GM20431 (cell line): ENCODE data around the gene S100A6.
"Not testable (repeated sequence)": the region's sequence is repeated elsewhere in the genome, so short reads cannot be mapped to it uniquely, and the experiment has no call there.

ENCODE experiments used
- in situ Hi-C: fragments of 300-500 bp; cut with MseI, MboI; formaldehyde crosslinking; loops from one replicate; pipeline ENCODE4 v1.15.0; 2020; ENCODE audit warnings: low sequenced_read_pairs; ENCODE audit not compliant: unreplicated experiment

S100A6 gene

DNA sequence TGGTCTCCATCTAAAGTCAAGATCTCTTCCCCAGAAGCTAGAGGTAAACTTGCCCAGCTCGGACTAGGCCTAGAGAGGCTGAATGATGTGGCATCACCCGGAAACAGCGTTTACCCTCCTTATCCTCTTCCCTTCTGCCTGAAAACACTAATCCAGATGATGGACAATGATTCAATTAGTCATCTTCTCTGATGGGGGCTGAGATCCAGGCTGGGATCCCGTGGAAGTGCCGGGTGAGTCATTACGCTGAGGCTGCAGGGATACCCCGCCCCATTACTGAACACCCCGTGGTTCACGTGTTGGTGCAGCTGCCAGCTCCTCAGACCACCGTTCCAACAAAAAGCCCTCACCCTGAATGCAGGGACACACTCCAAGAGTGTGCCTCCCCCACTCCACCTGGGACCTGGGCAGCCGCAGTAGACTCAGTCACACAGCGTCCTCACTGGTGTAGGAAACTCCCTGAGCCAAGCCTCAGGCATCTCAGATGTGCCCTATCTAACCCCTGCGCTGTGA, 2.0 kb downstream of the S100A6 start:
- in situ Hi-C loops, result no loop called here

DNA sequence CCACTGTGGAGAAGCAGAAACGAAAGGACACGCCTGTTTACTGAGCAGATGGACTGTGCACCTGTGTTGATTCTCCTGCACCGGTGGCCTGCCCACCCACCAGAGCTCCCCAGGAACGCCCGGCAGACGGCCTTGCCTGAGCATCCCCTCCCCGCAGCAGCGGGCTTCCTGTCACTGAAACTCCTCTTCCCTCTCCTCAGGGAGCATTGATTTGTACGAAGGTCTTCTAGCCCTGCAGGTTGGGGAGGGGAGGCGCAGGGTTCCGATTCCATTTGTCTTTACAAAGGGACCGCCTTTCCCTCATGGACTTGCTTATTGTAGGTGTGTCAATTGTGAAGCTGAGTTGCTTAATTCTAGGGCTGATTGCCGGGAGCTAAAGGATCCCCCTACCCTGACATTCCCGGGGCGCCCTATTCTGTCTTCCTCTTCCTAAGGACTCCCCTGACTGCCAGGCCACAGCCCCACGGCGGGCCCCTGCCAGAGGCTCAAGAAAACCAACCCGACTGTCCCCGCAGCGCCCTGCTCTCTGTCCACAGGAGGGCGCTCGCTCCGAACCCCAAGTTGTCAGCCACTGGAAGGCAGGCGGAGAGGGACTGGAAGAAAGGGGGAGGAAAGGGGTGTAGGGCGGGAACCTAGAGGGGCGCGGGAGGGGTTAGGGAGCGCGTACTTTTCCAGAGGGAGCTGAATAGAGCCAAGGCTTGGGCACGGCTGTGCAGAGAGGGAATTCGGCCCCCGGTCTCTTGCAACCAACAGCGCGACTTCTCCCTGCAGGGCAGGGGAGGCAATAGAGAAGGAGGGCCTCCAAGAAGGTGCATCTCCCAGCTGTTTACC, 2.8 kb downstream of the S100A6 start:
- in situ Hi-C loops, result no loop called here

DNA sequence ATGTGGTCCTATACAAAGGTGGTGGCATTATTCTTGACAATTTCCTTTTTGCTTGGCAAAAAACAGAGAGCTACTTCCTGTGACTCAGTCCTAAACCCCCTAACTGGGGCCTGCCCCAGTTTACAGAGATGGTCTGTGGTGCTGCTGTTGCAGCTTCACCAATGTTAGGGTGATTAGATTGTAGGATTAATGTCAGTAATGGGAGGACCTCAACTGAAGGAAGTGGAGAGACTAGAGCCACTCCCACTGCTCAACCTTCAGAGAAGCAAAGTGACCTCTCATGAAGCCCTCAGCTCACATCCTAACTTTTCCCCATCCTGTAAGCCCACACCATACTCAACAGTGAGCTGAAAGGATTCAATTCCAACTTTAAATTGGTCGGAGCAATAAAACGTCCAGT, 3.6 kb downstream of the S100A6 start:
- in situ Hi-C loops, result no loop called here

DNA sequence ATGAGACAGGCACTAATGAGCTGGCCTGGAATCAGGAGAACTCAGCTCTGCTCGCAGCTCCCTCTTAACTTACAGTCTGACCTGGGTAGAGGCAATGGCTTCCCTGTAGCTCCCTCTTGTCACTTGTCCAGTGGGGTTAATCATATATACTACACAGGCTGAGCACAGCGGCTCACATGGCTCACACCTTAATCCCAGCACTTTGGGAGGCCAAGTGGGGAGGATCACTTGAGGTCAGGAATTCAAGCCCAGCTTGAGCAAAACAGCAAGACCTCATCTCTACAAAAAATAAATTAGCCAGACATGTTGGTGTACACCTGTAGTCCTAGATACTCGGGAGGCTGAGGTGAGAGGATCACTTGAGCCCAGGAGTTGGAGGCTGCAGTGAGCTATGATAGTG, 4.2 kb downstream of the S100A6 start:
- in situ Hi-C loops, result no loop called here

DNA sequence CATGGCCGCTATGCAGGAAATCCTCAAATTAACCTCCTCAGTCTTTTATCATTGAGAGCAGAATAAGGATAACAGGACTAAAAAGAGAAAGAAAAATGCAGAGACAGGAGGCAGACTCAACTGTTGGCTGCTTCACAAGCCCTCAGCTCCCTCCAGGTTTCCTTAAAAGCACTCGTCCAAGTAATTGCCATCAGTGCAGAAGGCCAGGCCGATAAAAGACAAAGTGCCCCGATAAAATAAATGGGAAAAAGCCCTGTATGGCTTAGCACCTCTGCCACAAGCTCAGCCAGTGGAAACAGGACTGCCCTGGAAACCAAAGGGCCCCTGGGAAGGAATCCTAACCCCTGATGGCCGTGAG, 8.1 kb downstream of the S100A6 start:
- in situ Hi-C loops, result no loop called here

DNA sequence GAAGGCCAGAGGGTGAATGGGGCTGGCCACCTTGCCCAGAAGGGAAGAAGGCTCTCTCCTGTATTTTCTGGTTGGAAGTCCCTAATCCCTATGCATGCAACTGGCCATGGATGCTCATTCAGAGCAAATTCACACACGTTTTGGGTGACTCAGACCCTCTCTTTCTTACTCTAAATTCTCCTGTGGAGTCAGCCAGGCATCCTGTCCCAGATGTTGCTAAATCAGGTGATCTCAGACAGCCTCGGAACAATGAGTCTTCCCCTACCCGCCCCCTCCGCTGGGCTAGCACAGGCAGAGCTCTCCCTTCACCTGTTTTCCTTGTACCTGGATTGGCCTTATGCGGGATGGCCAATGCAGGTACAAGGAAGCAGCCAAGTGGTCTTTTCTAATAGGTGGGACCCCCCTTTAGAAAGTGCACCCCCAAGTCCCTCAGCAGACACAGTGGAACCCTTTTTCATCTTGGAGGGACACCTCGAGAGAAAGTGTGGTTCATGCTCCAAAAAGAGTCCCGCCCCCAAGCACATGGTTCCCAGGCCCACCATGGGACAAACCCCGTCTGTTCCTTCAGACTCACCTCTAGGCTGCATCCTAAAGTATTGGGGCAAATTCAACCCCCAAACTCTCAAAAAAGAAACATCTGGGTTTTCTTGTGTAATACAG, 8.6 kb downstream of the S100A6 start:
- in situ Hi-C loops, result no loop called here

DNA sequence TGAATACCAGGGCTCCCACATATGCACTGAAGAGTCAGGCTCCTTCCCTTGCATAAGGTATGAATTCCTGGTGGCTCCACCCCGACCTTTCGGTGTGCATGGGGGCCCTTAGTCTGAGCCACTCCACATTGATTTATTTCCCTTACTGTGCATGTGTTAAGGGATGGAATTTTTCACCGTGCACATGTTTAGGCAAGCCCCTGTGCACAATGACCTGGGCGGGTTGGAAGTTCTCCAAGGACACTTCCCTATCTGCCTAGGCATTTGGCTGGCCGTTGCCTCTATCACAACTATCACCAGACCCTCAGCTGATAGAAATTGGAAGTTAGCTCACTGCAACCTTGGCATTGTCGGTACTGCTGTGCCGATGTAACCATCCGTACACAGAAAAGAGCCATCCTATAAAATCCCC, 9.7 kb downstream of the S100A6 start:
- in situ Hi-C loops, result no loop called here

DNA sequence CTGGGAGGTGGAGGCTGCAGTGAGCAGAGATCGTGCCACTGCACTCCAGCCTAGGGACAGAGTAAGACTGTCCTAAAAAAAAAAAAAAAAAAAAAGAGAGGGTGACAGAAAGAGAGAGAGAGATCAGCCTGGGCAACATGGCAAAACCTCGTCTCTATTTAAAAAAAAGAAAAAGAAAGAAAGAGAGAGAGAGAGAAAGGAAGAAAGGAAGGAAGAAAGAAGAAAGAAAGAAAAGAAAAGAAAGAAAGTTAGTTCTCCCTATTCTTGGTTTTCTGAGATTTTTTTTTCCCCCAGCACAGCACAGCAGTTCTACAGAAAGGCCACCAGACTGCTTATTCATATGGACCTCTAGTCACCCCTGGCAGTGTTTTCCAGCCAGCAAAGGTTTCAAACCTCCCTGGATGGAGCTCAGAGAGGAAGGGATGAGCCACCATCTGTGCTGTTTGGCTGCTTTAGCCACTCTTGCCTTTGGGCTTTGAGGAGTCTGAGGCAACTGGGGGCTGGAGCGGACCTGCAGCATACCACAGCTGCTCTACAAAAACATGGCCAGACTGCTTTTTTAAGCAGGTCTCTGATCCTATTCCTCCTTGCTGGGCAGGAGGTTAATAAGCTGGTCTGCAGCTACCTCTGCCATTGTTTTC, 10.6 kb downstream of the S100A6 start:
- in situ Hi-C loops, result no loop called here

DNA sequence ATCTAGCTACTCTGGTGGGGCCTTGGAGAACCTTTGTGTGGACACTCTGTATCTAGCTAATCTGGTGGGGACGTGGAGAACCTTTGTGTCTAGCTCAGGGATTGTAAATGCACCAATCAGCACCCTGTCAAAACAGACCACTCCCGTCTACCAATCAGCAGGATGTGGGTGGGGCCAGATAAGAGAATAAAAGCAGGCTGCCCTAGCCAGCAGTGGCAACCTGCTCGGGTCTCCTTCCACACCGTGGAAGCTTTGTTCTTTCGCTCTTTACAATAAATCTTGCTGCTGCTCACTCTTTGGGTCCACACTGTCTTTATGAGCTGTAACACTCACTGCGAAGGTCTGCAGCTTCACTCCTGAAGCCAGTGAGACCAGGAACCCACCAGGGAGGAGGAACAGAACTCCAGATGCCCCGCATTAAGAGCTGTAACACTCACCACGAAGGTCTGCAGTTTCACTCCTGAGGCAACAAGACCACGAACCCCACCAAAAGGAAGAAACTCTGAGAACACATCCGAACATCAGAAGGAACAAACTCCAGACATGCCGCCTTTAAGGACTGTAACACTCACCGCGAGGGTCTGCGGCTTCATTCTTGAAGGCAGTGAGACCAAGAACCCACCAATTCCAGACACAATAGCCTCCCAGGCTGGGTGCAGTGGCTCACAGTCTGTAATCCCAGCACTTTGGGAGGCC, 13.3 kb downstream of the S100A6 start:
- in situ Hi-C loops, result not testable (repeated sequence)

DNA sequence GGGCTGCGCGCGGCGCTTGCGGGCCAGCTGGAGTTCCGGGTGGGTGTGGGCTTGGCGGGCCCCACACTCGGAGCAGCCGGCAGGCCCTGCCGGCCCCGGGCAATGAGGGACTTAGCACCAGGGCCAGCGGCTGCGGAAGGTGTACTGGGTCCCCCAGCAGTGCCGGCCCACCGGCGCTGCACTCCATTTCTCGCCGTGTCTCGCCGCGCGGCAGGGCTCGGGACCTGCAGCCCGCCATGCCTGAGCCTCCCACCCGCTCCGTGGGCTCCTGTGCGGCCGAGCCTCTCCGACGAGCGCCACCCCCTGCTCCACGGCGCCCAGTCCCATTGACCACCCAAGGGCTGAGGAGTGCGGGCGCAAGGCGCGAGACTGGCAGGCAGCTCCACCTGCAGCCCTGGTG, 14.0 kb downstream of the S100A6 start:
- in situ Hi-C loops, result not testable (repeated sequence)

DNA sequence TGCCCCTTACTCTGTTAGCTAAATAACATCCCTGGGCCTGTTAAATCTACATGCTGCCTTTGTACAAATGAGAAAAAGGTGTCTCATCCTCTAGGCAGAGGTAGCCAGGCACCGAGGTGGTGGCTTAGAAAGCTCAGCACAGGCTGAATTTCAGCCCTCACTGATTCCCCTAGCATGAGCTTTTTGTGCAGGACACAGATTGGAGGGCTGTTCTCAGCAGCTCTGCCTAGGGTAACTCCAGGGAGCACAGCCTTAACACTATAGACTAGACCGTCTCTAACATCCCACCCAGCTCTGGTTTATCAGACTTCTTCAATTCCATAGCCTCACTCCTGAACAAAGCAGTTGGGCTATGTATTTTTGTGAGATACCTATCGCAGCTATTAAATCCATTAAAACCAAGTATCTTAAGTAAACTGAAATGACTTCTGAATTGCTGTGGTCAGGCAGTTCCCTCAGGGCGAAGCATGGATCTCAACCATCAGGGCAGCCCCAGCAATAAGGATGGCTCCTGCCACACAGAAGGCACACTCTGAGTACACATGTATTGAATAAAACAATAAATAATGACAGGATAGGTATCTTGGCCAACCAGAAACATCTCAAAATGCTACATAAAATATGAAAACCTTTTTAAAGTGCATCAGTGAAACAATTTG, 14.8 kb downstream of the S100A6 start:
- in situ Hi-C loops, result no loop called here

DNA sequence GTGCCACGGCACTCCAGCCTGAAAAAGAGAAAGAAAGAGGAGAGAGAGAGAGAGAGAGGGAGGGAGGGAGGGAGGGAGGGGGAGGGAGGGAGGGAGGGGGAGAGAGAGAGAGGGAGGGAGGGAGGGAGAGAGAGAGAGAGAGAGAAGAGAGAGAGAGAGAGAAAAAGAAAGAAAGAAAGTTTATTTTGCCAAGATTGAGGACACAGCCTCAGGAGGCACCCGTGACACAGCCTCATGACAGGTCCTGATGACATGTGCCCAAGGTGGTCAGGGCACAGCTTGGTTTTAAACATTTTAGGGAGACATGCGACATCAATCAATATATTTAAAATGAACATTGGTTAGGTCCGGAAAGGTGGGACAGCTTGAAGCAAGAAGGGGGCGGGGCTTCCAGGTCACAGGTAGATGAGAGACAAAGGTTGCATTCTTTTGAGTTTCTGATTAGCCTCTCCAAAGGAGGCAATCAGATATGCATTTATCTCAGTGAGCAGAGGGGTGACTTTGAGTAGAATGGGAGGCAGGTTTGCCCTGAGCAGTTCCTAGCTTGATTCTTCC, 15.6 kb downstream of the S100A6 start:
- in situ Hi-C loops, result not testable (repeated sequence)

DNA sequence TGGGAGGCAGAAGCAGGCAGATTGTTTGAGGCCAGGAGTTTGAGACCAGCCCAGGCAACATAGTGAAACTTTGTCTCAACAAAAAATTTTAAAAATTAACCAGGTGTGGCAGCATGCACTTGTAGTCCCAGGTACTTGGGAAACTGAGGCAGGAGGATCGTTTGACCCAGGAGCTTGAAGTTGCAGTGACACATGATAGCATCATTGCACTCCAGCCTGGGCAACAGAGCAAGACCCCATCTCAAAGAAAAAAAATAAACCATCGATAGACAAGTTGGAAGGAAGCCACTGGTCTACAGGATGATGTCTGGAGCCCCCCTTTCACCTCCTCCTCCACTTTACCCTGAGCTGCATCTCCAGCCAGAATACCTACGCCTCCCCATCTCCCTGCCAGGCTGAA, 16.5 kb downstream of the S100A6 start:
- in situ Hi-C loops, result no loop called here

DNA sequence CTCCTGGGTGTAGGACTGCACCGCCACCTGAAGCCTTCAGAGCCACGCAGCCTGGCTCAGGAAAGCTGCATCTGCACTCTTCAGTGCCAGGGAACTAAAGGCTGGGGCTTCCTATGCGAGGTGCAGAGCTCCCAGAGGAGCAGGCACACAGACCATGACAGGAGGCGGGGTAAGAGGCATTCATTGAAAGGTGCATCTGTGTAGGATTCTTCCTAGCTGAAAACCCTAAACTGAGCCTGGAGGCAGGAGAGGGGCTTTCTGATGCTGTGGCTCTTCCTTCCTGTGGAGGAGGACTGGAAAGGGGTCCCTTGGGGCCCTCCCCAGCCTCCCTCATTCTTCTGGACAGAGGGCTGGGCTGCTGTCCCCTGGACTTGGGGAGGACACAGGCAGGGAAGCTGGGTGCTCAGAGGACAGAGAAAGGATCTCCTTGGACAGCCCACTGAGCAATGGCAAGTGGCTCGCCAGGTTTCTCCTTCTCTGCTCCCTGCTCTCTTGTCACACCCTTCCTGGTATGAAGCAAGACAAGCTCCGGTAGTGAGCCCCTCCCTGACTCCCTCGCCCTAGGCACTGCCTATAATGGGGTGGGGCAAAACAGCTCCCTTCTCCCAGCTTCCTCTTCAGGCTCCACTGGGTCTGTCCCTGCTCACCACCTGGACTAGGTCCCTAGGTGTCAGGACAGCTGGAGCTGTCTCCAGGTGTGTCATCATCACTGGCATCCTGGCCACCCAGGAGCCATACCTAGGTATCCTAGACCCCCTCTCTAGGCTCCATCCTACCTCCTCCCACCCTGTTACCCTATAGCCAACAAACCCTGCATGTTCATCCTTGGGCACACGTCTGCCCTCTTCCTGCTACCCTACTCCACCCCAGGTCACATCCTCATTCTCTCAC, 20.0 kb downstream of the S100A6 start:
- in situ Hi-C loops, result no loop called here

DNA sequence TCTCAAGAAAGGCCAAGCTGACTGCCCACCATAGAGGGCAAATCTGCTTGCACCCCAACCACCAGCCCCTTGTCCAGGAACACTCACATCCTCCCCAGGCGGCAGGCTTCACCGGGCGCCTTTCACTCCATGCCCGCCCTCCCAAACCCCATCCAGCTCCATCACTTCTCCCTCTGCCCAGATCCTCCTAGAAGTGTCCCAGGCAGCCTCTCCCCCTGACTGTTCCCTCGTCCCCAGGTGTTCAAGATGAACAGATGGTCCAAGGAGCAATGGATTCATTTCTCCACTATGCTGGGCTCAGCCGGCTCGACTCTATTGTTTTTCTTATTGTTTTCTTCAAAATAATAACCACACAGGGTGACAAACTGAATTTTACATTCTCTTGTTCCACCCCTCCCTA, 22.1 kb downstream of the S100A6 start:
- in situ Hi-C loops, result loop anchor here (5.0 kb wide), 1 partner anchor 54 kb away; the partner anchor contains the start of gene S100A2

DNA sequence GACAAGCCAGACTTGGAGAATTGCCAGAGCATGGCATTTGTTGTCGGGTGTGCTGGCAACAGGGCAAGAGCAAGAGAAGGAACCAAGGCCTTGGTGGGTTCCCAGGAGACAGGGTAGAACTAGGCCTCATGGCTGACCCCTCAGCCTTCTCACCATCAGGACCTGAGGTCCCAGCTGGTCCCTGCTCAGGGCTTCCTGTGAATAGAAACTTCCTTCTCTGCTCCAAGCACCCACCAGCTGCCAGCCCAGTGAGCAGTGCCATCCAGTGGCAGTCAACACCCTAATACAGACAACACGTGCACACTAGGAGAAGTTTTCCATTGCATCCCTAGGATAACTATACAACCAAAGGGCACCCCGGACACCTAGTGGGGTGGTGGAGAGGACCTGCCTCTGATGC, 22.8 kb downstream of the S100A6 start:
- in situ Hi-C loops, result loop anchor here (5.0 kb wide), 1 partner anchor 54 kb away; the partner anchor contains the start of gene S100A2

DNA sequence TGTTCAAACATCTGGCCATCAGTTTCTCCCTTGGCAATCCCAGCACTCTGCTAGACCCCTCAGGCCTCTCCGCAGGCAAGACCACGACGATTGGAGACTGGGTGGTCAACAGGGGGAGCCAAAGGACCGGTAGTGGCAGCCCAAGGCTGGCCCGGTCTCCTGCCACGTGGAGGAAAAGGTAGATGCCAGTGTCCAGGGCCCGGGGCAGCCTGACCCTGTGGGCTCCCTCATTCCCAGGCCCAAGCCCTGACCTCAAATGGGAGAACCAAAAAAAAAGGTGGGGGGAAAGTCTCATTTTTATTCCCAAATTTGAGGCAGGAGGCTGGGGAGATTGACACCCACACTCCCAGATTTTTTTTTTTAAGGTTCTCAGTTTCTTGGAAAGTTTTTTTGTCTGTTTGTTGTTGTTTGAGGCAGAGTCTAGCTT, 24.8 kb downstream of the S100A6 start:
- in situ Hi-C loops, result loop anchor here (5.0 kb wide), 1 partner anchor 56 kb away; the partner anchor contains the start of gene S100A2

DNA sequence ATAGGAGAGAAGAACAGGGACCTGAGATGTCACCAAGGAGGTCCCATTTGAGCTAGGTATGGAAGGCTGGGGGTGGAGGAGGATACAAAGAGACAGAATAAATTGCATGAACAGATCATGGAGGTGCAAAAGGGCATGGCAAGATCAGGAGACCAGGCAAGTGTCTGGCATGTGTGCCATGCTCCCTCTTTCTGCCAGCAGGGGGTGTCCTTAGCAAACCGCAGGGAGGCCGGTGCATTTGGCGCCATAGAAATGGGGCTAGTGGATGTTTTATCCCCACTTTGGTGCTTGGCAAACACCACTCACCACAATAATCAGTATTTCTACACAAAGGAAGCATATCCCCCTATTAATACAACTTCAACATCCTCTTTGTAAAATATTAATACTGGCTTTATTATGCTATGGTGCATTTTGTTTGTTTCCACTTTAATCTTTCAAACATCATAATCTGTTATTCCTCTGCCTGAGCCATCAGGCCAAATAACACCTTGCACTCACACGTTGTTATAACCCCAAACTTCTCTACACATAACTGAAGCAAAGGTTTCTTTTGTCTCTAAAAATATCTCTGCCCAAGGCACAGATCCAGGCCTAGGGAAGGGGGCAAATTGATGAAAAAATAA, 25.9 kb downstream of the S100A6 start:
- in situ Hi-C loops, result loop anchor here (5.0 kb wide), 1 partner anchor 57 kb away; the partner anchor contains the start of gene S100A2
